ENCODE results near the gene KCNIP3.

KCNIP3 gene

DNA sequence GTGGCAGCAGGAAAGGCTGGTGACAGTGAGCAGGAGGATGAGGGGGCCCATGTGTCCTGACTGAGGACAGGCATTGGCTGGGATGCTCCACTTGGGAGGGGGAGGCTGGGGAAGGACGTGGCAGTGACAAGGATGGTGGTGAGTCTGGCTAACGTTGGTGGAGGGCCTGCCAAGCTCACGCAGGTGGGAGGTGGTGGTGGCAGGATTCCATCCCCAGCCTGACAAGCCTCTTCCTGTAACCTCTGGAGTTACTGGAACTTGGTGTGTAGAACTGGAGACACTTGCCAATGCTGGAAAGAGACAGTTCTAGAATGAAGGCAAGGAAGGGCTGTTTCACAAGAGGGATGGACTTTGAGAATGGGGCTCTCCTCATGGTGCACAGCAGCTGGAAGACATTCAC is 14.7 kb upstream of the KCNIP3 start:
- peaks cover 0 to 8% of the 10 kb centered on the region in 2 experiments for H3K27me3 ChIP-seq (ENCODE audit: control insufficient read depth in 1 of 2, insufficient read depth in 1 of 2, low read length in 2 of 2)
- H3K9me3 ChIP-seq (ENCODE audit: control insufficient read depth, low read length): no peaks in the 10 kb centered on the region
- no peak overlapping the region for H3K27ac ChIP-seq (ENCODE audit: low read length, poor library complexity, severe bottlenecking)
- no peak overlapping the region for H2AFZ ChIP-seq (ENCODE audit: low read depth, low read length)
- no peak overlapping the region for H2BK15ac ChIP-seq (ENCODE audit: low read depth, poor library complexity, severe bottlenecking)
- no peak overlapping the region for H2BK120ac ChIP-seq (ENCODE audit: low read depth, low read length)
- 59% methylated on average over 3 of the region's 3 CpGs for WGBS
- H2BK5ac ChIP-seq (ENCODE audit: low read depth, low read length, poor library complexity, severe bottlenecking): no peak overlapping the region
- H3K4ac ChIP-seq (ENCODE audit: low read depth in 1 of 2, low read length in 2 of 2): no peak overlapping the region
- H3K36me3 ChIP-seq (ENCODE audit: control insufficient read depth in 1 of 2, insufficient read depth in 2 of 2, low read depth in 1 of 2, low read length in 2 of 2): no peaks in the 10 kb centered on the region
- DNase-seq: no peak
- H3K4me2 ChIP-seq (ENCODE audit: low read length, poor library complexity, severe bottlenecking): no peak overlapping the region
- H3K9ac ChIP-seq (ENCODE audit: low read length): no peak overlapping the region
- H3K23ac ChIP-seq (ENCODE audit: low read length in 2 of 2): no peak overlapping the region
- no peak overlapping the region for H3K14ac ChIP-seq (ENCODE audit: low read length in 2 of 2)
- H2BK12ac ChIP-seq (ENCODE audit: low read length in 2 of 2): no peak overlapping the region
- H3K18ac ChIP-seq (ENCODE audit: low read depth in 1 of 2, low read length in 2 of 2): no peak overlapping the region
- no peak overlapping the region for H3K4me3 ChIP-seq (ENCODE audit: insufficient read depth in 1 of 2, low read depth in 1 of 2, low read length in 2 of 2)
- no peaks in the 10 kb centered on the region for H3K79me1 ChIP-seq (replicated peaks; ENCODE audit: low read length, poor library complexity, severe bottlenecking)
- peaks cover 7% of the 10 kb centered on the region for H3K4me1 ChIP-seq (ENCODE audit: control insufficient read depth, insufficient read depth, low read depth, low read length)
- no peak overlapping the region for H4K8ac ChIP-seq (ENCODE audit: low read length)
- H2AK5ac ChIP-seq (ENCODE audit: low read length, severe bottlenecking): no peak overlapping the region
- no peak overlapping the region for H4K91ac ChIP-seq (ENCODE audit: low read length)

- H3K4me1 ChIP-seq (ENCODE audit: control insufficient read depth, insufficient read depth, low read depth, low read length): peaks cover 1% of the 10 kb centered on the region
- H3K4ac ChIP-seq (ENCODE audit: low read depth in 1 of 2, low read length in 2 of 2): no peak overlapping the region
- H2AK5ac ChIP-seq (ENCODE audit: low read length, severe bottlenecking): no peak overlapping the region
- no peak overlapping the region for H2BK15ac ChIP-seq (ENCODE audit: low read depth, poor library complexity, severe bottlenecking)
- H3K79me1 ChIP-seq (replicated peaks; ENCODE audit: low read length, poor library complexity, severe bottlenecking): no peaks in the 10 kb centered on the region
- WGBS: 92% methylated on average over 2 of the region's 4 CpGs
- H3K9ac ChIP-seq (ENCODE audit: low read length): no peak overlapping the region
- DNase-seq: no peak
- H3K4me3 ChIP-seq (ENCODE audit: insufficient read depth in 1 of 2, low read depth in 1 of 2, low read length in 2 of 2): no peak overlapping the region
- no peak overlapping the region for H3K4me2 ChIP-seq (ENCODE audit: low read length, poor library complexity, severe bottlenecking)
- no peak overlapping the region for H4K8ac ChIP-seq (ENCODE audit: low read length)
- H3K14ac ChIP-seq (ENCODE audit: low read length in 2 of 2): no peak overlapping the region
- no peak overlapping the region for H3K23ac ChIP-seq (ENCODE audit: low read length in 2 of 2)
- H3K27me3 ChIP-seq (ENCODE audit: control insufficient read depth in 1 of 2, insufficient read depth in 1 of 2, low read length in 2 of 2): peaks cover 0 to 8% of the 10 kb centered on the region in 2 experiments
- H2BK5ac ChIP-seq (ENCODE audit: low read depth, low read length, poor library complexity, severe bottlenecking): no peak overlapping the region
- no peak overlapping the region for H2AFZ ChIP-seq (ENCODE audit: low read depth, low read length)
- H3K36me3 ChIP-seq (ENCODE audit: control insufficient read depth in 1 of 2, insufficient read depth in 2 of 2, low read depth in 1 of 2, low read length in 2 of 2): no peaks in the 10 kb centered on the region
- no peak overlapping the region for H4K91ac ChIP-seq (ENCODE audit: low read length)
- no peaks in the 10 kb centered on the region for H3K9me3 ChIP-seq (ENCODE audit: control insufficient read depth, low read length)
- H3K18ac ChIP-seq (ENCODE audit: low read depth in 1 of 2, low read length in 2 of 2): no peak overlapping the region
- no peak overlapping the region for H3K27ac ChIP-seq (ENCODE audit: low read length, poor library complexity, severe bottlenecking)
- H2BK120ac ChIP-seq (ENCODE audit: low read depth, low read length): no peak overlapping the region
- H2BK12ac ChIP-seq (ENCODE audit: low read length in 2 of 2): no peak overlapping the region
Measured at GRCh38 chr2:95283562-95283961, 13.6 kb upstream of the KCNIP3 start.

GRCh38 chr2:95284886-95285541 is 12.1 kb upstream of the KCNIP3 start:
- Histone ChIP-seq H3K14ac (ENCODE audit: low read length in 2 of 2) (no peak overlapping the region), H3K27ac (ENCODE audit: low read length, poor library complexity, severe bottlenecking) (no peak overlapping the region), H2AFZ (ENCODE audit: low read depth, low read length) (no peak overlapping the region), H3K9me3 (ENCODE audit: control insufficient read depth, low read length) (peaks cover 1% of the 10 kb centered on the region), H3K36me3 (ENCODE audit: control insufficient read depth in 1 of 2, insufficient read depth in 2 of 2, low read depth in 1 of 2, low read length in 2 of 2) (no peaks in the 10 kb centered on the region), H3K4ac (ENCODE audit: low read depth in 1 of 2, low read length in 2 of 2) (no peak overlapping the region), H3K79me1 (replicated peaks; ENCODE audit: low read length, poor library complexity, severe bottlenecking) (no peaks in the 10 kb centered on the region), H3K23ac (ENCODE audit: low read length in 2 of 2) (no peak overlapping the region), H3K9ac (ENCODE audit: low read length) (no peak overlapping the region), H4K8ac (ENCODE audit: low read length) (no peak overlapping the region), H4K91ac (ENCODE audit: low read length) (no peak overlapping the region), H3K4me3 (ENCODE audit: insufficient read depth in 1 of 2, low read depth in 1 of 2, low read length in 2 of 2) (no peak overlapping the region), H3K4me2 (ENCODE audit: low read length, poor library complexity, severe bottlenecking) (no peak overlapping the region), H2BK120ac (ENCODE audit: low read depth, low read length) (no peak overlapping the region), H2BK15ac (ENCODE audit: low read depth, poor library complexity, severe bottlenecking) (no peak overlapping the region), H3K18ac (ENCODE audit: low read depth in 1 of 2, low read length in 2 of 2) (no peak overlapping the region), H2BK5ac (ENCODE audit: low read depth, low read length, poor library complexity, severe bottlenecking) (no peak overlapping the region), H3K27me3 (ENCODE audit: control insufficient read depth in 1 of 2, insufficient read depth in 1 of 2, low read length in 2 of 2) (peaks cover 0 to 8% of the 10 kb centered on the region in 2 experiments), H2BK12ac (ENCODE audit: low read length in 2 of 2) (no peak overlapping the region), H3K4me1 (ENCODE audit: control insufficient read depth, insufficient read depth, low read depth, low read length) (peaks cover 4% of the 10 kb centered on the region), H2AK5ac (ENCODE audit: low read length, severe bottlenecking) (no peak overlapping the region)
- 88% methylated on average over 13 of the region's 13 CpGs for WGBS
- DNase-seq: no peak

DNA sequence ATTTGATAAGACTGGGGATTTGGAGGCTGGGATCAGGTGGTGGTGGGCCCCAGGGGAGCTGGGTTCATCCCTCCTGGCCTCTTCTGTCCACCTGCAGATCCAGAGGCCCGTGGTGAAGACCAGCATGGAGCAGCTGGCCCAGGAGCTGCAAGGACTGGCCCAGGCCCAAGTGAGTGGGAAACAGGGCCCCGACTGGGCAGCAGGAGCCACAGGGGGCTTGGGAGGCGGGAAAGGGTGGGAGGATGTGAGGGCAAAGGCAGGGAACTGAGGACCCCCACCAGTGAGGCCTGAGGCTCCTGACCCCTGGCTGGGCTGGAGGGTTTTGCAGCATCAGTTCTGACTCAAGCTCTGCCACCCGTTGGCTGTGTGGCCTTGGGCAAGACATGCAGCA is 11.6 kb upstream of the KCNIP3 start:
- H3K14ac ChIP-seq (ENCODE audit: low read length in 2 of 2): no peak overlapping the region
- H3K4ac ChIP-seq (ENCODE audit: low read depth in 1 of 2, low read length in 2 of 2): no peak overlapping the region
- H3K27me3 ChIP-seq (ENCODE audit: control insufficient read depth in 1 of 2, insufficient read depth in 1 of 2, low read length in 2 of 2): peaks cover 0 to 8% of the 10 kb centered on the region in 2 experiments
- no peak overlapping the region for H2BK12ac ChIP-seq (ENCODE audit: low read length in 2 of 2)
- no peaks in the 10 kb centered on the region for H3K79me1 ChIP-seq (replicated peaks; ENCODE audit: low read length, poor library complexity, severe bottlenecking)
- H3K27ac ChIP-seq (ENCODE audit: low read length, poor library complexity, severe bottlenecking): no peak overlapping the region
- H3K4me1 ChIP-seq (ENCODE audit: control insufficient read depth, insufficient read depth, low read depth, low read length): peaks cover 4% of the 10 kb centered on the region
- no peak overlapping the region for H2BK120ac ChIP-seq (ENCODE audit: low read depth, low read length)
- no peak overlapping the region for H3K18ac ChIP-seq (ENCODE audit: low read depth in 1 of 2, low read length in 2 of 2)
- no peak overlapping the region for H4K8ac ChIP-seq (ENCODE audit: low read length)
- no peak for DNase-seq
- H3K9me3 ChIP-seq (ENCODE audit: control insufficient read depth, low read length): peaks cover 6% of the 10 kb centered on the region
- no peak overlapping the region for H3K23ac ChIP-seq (ENCODE audit: low read length in 2 of 2)
- H2AFZ ChIP-seq (ENCODE audit: low read depth, low read length): no peak overlapping the region
- no peak overlapping the region for H2BK5ac ChIP-seq (ENCODE audit: low read depth, low read length, poor library complexity, severe bottlenecking)
- H3K36me3 ChIP-seq (ENCODE audit: control insufficient read depth in 1 of 2, insufficient read depth in 2 of 2, low read depth in 1 of 2, low read length in 2 of 2): no peaks in the 10 kb centered on the region
- 40% methylated on average over 4 of the region's 4 CpGs for WGBS
- no peak overlapping the region for H2BK15ac ChIP-seq (ENCODE audit: low read depth, poor library complexity, severe bottlenecking)
- no peak overlapping the region for H3K4me2 ChIP-seq (ENCODE audit: low read length, poor library complexity, severe bottlenecking)
- H2AK5ac ChIP-seq (ENCODE audit: low read length, severe bottlenecking): no peak overlapping the region
- no peak overlapping the region for H3K4me3 ChIP-seq (ENCODE audit: insufficient read depth in 1 of 2, low read depth in 1 of 2, low read length in 2 of 2)
- H4K91ac ChIP-seq (ENCODE audit: low read length): no peak overlapping the region
- no peak overlapping the region for H3K9ac ChIP-seq (ENCODE audit: low read length)
